Keratinocyte (primary cell): ENCODE data around the gene SYTL2. TPM values are rescaled to one million over a fixed set of nuclear protein-coding genes. Genes with fewer than 3 reads are reported as not detected.

Experiments used
- DNase-seq: peaks from one replicate; pipeline ENCODE4 v3.0.0-alpha.2; 2011; ENCODE audit warnings: low read depth, missing footprints, low spot score
- FAIRE-seq: peaks from 2 replicates; lab custom pipeline; 2011; peaks lifted over from hg19 to GRCh38; lab: Jason Lieb, UNC
- H2AFZ ChIP-seq: 2 replicates; pipeline ENCODE4 v1.6.0; 2012; ENCODE audit warnings: low read length, control low read depth, inconsistent platforms; ENCODE audit not compliant: control insufficient read depth
- H3K27ac ChIP-seq: 2 replicates; pipeline ENCODE4 v1.5.1; 2011; ENCODE audit warnings: low read length; ENCODE audit not compliant: control insufficient read depth, insufficient read depth
- H3K27me3 ChIP-seq: 3 replicates; pipeline ENCODE4 v1.6.0; 2011; ENCODE audit warnings: low read length; ENCODE audit not compliant: control insufficient read depth, insufficient read depth; ENCODE audit errors: extremely low read depth
- H3K36me3 ChIP-seq, 2 experiments: 2 replicates in 1 of 2; 3 replicates in 1 of 2; pipeline ENCODE4 v1.5.1; 2011; ENCODE audit warnings: low read length in 2 of 2, mild to moderate bottlenecking in 1 of 2; ENCODE audit not compliant: control insufficient read depth in 2 of 2, insufficient read depth in 2 of 2; ENCODE audit errors: extremely low read depth in 1 of 2
- H3K4me1 ChIP-seq: 3 replicates; pipeline ENCODE4 v1.5.1; 2011; ENCODE audit warnings: low read length; ENCODE audit not compliant: control insufficient read depth, insufficient read depth; ENCODE audit errors: extremely low read depth
- H3K4me2 ChIP-seq: 3 replicates; pipeline ENCODE4 v1.6.0; 2011; ENCODE audit warnings: low read depth, low read length; ENCODE audit not compliant: control insufficient read depth, insufficient read depth; ENCODE audit errors: extremely low read depth
- H3K4me3 ChIP-seq, 3 experiments: fragments of 200-600 bp in 1 of 3; sonication (generic) in 1 of 3; 2 replicates in 2 of 3; 3 replicates in 1 of 3; pipeline ENCODE4 v1.5.1; 2011 to 2016; ENCODE audit warnings: low read length in 3 of 3, mild to moderate bottlenecking in 3 of 3, control low read depth in 2 of 3, inconsistent platforms in 1 of 3, low read depth in 1 of 3, mixed read lengths in 1 of 3, mixed run types in 1 of 3, moderate library complexity in 1 of 3; ENCODE audit not compliant: control insufficient read depth in 2 of 3, insufficient read depth in 2 of 3; ENCODE audit errors: extremely low read depth in 1 of 3
- H3K79me2 ChIP-seq: 2 replicates; pipeline ENCODE4 v1.6.0; 2012; ENCODE audit warnings: low read length; ENCODE audit not compliant: control insufficient read depth, insufficient read depth
- H3K9ac ChIP-seq: 3 replicates; pipeline ENCODE4 v1.6.0; 2011; ENCODE audit warnings: low read length; ENCODE audit not compliant: control insufficient read depth, insufficient read depth; ENCODE audit errors: extremely low read depth
- H3K9me1 ChIP-seq: 3 replicates; pipeline ENCODE4 v1.6.0; 2011; ENCODE audit warnings: low read length; ENCODE audit not compliant: control insufficient read depth, insufficient read depth; ENCODE audit errors: extremely low read depth
- H3K9me3 ChIP-seq: 2 replicates; pipeline ENCODE4 v1.5.1; 2012; ENCODE audit warnings: low read depth, low read length; ENCODE audit not compliant: control insufficient read depth
- H4K20me1 ChIP-seq: 3 replicates; pipeline ENCODE4 v1.6.0; 2011; ENCODE audit warnings: low read length; ENCODE audit not compliant: control insufficient read depth, insufficient read depth; ENCODE audit errors: extremely low read depth
- EZH2 ChIP-seq: IDR thresholded peaks from one replicate; pipeline ENCODE4 v1.6.1; 2012; ENCODE audit warnings: inconsistent platforms, mild to moderate bottlenecking, low read length, moderate library complexity
- dilution Hi-C: fragments of 300-500 bp; cut with MboI; formaldehyde crosslinking; loops from one replicate; pipeline ENCODE4 v1.7.0; 2020; ENCODE audit warnings: low sequenced_read_pairs; ENCODE audit not compliant: extremely low pct_ligation_motif_present
- polyA plus RNA-seq, 5 experiments: library from polyadenylated mRNA; depleted of rRNA in 3 of 5; stranded (reverse) in 3 of 5; stranded (forward) in 1 of 5; unstranded in 1 of 5; fragments of >200 nt; gene quantifications; 1 replicate in 1 of 5; 2 replicates in 3 of 5; 3 replicates in 1 of 5; pipeline versions ENCODE4 v1.2.1 to v1.2.3, GENCODE V29; 2011 to 2012; ENCODE audit warnings: missing spikeins in 2 of 5, low read depth in 1 of 5, low replicate concordance in 1 of 5
- TF ChIP-seq, protein P1 (sequence below), 3 experiments: IDR thresholded peaks in 1 of 3; conservative IDR thresholded peaks in 1 of 3; optimal IDR thresholded peaks in 1 of 3; 2 replicates in 2 of 3; 3 replicates in 1 of 3; pipeline versions ENCODE3 to v1.5.1; 2011; ENCODE audit warnings: low read length in 3 of 3, mild to moderate bottlenecking in 3 of 3, moderate library complexity in 2 of 3, control low read depth in 1 of 3, inconsistent platforms in 1 of 3; ENCODE audit not compliant: insufficient read depth in 2 of 3; ENCODE audit errors: extremely low read depth in 1 of 3

SYTL2 gene
- polyA plus RNA-seq, 1 donor (not counting 4 experiments of a cell fraction or from before 2014, with no cell fraction given) = 3.1 TPM

DNA sequence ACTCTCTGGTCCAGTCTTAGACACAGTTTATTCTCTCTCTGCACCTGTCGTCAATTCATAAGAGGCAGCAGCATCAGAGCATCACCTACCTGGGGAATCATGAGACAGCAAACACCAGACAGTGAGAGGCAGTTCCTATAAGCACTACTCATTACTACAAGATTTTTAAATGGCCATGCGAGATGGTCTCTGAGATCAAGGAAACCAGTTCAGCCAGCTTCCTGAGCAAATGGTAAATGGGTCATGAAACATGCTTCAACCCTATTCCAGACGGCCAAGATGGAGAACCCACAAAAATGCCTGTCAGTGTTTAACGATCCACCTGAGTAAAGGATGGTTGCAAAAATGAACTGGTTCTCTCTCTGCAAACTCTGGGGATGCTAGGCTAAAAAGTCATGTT, 52.9 kb downstream of the SYTL2 start:
- Histone ChIP-seq H3K4me1 (peaks cover 8% of the 10 kb centered on the region), H3K27me3 (no peaks in the 10 kb centered on the region), H3K9me3 (no peaks in the 10 kb centered on the region), H3K9me1 (no peaks in the 10 kb centered on the region), H4K20me1 (no peaks in the 10 kb centered on the region), H3K4me2 (no peak overlapping the region), H2AFZ (no peak overlapping the region), H3K79me2 (no peaks in the 10 kb centered on the region), H3K9ac (no peak overlapping the region), H3K4me3 (no peak overlapping the region), H3K27ac (no peak overlapping the region), H3K36me3 (no peaks in the 10 kb centered on the region)
- FAIRE-seq = no peak
- dilution Hi-C loops = no loop called here
- TF ChIP-seq, protein P1, sequence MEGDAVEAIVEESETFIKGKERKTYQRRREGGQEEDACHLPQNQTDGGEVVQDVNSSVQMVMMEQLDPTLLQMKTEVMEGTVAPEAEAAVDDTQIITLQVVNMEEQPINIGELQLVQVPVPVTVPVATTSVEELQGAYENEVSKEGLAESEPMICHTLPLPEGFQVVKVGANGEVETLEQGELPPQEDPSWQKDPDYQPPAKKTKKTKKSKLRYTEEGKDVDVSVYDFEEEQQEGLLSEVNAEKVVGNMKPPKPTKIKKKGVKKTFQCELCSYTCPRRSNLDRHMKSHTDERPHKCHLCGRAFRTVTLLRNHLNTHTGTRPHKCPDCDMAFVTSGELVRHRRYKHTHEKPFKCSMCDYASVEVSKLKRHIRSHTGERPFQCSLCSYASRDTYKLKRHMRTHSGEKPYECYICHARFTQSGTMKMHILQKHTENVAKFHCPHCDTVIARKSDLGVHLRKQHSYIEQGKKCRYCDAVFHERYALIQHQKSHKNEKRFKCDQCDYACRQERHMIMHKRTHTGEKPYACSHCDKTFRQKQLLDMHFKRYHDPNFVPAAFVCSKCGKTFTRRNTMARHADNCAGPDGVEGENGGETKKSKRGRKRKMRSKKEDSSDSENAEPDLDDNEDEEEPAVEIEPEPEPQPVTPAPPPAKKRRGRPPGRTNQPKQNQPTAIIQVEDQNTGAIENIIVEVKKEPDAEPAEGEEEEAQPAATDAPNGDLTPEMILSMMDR (optimal IDR thresholded peaks at IDR 0.05 in 1 of 3, IDR thresholded peaks at IDR 0.05 in 1 of 3, conservative IDR thresholded peaks at IDR 0.05 in 1 of 3; ENCODE audit: extremely low read depth in 1 of 3, insufficient read depth in 2 of 3, low read length in 3 of 3) = no peak
- TF ChIP-seq EZH2 = no peak
- no peak for DNase-seq

DNA sequence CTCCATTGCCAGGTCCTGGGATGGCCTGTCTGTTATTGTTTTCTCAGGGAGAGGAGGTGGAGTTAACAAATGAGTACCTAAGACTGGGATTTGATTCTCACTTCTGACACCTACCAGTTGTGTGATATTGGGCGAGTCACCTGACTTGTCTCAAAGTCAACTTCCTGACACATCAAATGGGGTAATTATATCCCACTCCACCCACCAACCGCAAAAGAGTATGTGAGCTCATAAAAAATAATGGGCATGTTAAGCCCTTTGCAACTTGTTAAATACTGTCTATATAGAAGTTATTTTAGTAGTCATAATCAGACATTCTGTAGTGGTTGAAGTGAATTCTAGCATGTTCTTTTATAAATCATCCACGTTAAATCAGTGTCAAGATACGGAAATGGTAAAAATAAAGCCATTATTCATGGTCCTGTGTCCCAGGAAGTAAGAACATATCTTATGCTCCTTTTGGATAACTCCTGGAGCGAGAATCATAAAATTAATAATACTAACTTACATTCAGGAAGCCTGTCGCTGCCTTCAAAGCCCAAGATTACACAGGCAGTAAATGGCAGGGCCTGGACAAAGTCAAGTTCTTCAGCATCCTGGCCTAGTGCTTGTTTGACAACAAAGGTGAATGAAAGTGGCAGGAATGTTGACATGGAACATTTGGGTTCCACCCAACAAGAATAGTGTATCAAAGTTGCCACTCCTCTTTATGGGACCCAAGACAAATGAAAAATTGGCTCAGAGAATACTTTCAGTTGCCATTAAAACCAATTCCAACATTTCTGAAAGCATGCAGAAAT, 54.3 kb downstream of the SYTL2 start:
- TF ChIP-seq, protein P1 (optimal IDR thresholded peaks at IDR 0.05 in 1 of 3, IDR thresholded peaks at IDR 0.05 in 1 of 3, conservative IDR thresholded peaks at IDR 0.05 in 1 of 3; ENCODE audit: extremely low read depth in 1 of 3, insufficient read depth in 2 of 3, low read length in 3 of 3) = no peak
- TF ChIP-seq EZH2 = no peak
- no peak overlapping the region for H3K9ac ChIP-seq
- peaks cover 8% of the 10 kb centered on the region for H3K4me1 ChIP-seq
- H3K36me3 ChIP-seq = no peaks in the 10 kb centered on the region
- H3K27me3 ChIP-seq = no peaks in the 10 kb centered on the region
- no peak overlapping the region for H2AFZ ChIP-seq
- DNase-seq = no peak
- no peaks in the 10 kb centered on the region for H3K9me1 ChIP-seq
- H3K4me2 ChIP-seq = no peak overlapping the region
- FAIRE-seq = no peak
- no peaks in the 10 kb centered on the region for H4K20me1 ChIP-seq
- H3K79me2 ChIP-seq = no peaks in the 10 kb centered on the region
- no peaks in the 10 kb centered on the region for H3K9me3 ChIP-seq
- no peak overlapping the region for H3K4me3 ChIP-seq
- no peak overlapping the region for H3K27ac ChIP-seq
- dilution Hi-C loops = no loop called here
